MM.1S (cell line): Measurements from ENCODE around the gene KCNMA1.

Experiments
- DNase-seq: peaks from one replicate; pipeline ENCODE4 v3.0.0-alpha.2; 2015
- H2AFZ ChIP-seq: fragments of 300-600 bp; sonication (generic); 2 replicates; pipeline ENCODE4 v1.6.0; 2016; ENCODE audit warnings: antibody characterized with exemption, low read length
- H3F3A ChIP-seq: fragments of 300-600 bp; sonication (generic); 2 replicates; pipeline ENCODE4 v1.6.1; 2016; ENCODE audit warnings: mild to moderate bottlenecking, antibody characterized with exemption, low read length, moderate library complexity, mixed read lengths; ENCODE audit not compliant: insufficient read depth
- H3K27ac ChIP-seq: fragments of 300-600 bp; sonication (generic); 2 replicates; pipeline ENCODE4 v1.5.1; 2016; ENCODE audit warnings: mild to moderate bottlenecking, low read length
- H3K27me3 ChIP-seq: fragments of 300-600 bp; sonication (generic); replicated peaks from 2 replicates; pipeline ENCODE4 v1.6.0; 2016; ENCODE audit warnings: low read length; ENCODE audit not compliant: insufficient read depth
- H3K36me3 ChIP-seq: fragments of 300-600 bp; sonication (generic); replicated peaks from 2 replicates; pipeline ENCODE4 v1.6.1; 2016; ENCODE audit warnings: mild to moderate bottlenecking, low read length, mixed read lengths; ENCODE audit not compliant: insufficient read depth
- H3K4me1 ChIP-seq: fragments of 300-600 bp; sonication (generic); 2 replicates; pipeline ENCODE4 v1.6.1; 2016; ENCODE audit warnings: low read length, mixed read lengths
- H3K4me2 ChIP-seq: fragments of 300-600 bp; sonication (generic); 2 replicates; pipeline ENCODE4 v1.6.0; 2016; ENCODE audit warnings: low read depth, low read length
- H3K4me3 ChIP-seq: fragments of 300-600 bp; sonication (generic); 2 replicates; pipeline ENCODE4 v1.5.1; 2016; ENCODE audit warnings: low read length, mixed read lengths
- H3K79me2 ChIP-seq: fragments of 300-600 bp; sonication (generic); 2 replicates; pipeline ENCODE4 v1.6.1; 2016; ENCODE audit warnings: mixed run types, low read length, mixed read lengths
- H3K9ac ChIP-seq: fragments of 300-600 bp; sonication (generic); 2 replicates; pipeline ENCODE4 v1.6.1; 2016; ENCODE audit warnings: low read length, mixed read lengths
- H3K9me2 ChIP-seq: fragments of 300-600 bp; sonication (generic); replicated peaks from 2 replicates; pipeline ENCODE4 v1.6.1; 2016; ENCODE audit warnings: mild to moderate bottlenecking, low read length, mixed read lengths; ENCODE audit not compliant: insufficient read depth
- H3K9me3 ChIP-seq: fragments of 300-600 bp; sonication (generic); replicated peaks from 2 replicates; pipeline ENCODE4 v1.6.1; 2016; ENCODE audit warnings: mild to moderate bottlenecking, low read length, mixed read lengths; ENCODE audit not compliant: insufficient read depth
- H4K20me1 ChIP-seq: fragments of 300-600 bp; sonication (generic); 2 replicates; pipeline ENCODE4 v1.6.1; 2016; ENCODE audit warnings: mild to moderate bottlenecking, low read length, moderate library complexity, mixed read lengths; ENCODE audit not compliant: insufficient read depth
- EZH2 ChIP-seq: fragments of 300-600 bp; sonication (generic); optimal IDR thresholded peaks from 2 replicates; pipeline ENCODE3; 2017; ENCODE audit warnings: low read depth, mild to moderate bottlenecking, antibody characterized with exemption, low read length, mixed read lengths
- EZH2phosphoT487 ChIP-seq: fragments of 300-600 bp; sonication (generic); IDR thresholded peaks from 2 replicates; pipeline ENCODE4 v1.6.1; 2018; ENCODE audit warnings: antibody characterized with exemption, low read length
- TF ChIP-seq, protein P1 (sequence below): fragments of 300-600 bp; sonication (generic); IDR thresholded peaks from 2 replicates; pipeline ENCODE4 v1.5.1; 2016; ENCODE audit warnings: antibody characterized with exemption, low read length, mixed read lengths

Gene KCNMA1

DNA sequence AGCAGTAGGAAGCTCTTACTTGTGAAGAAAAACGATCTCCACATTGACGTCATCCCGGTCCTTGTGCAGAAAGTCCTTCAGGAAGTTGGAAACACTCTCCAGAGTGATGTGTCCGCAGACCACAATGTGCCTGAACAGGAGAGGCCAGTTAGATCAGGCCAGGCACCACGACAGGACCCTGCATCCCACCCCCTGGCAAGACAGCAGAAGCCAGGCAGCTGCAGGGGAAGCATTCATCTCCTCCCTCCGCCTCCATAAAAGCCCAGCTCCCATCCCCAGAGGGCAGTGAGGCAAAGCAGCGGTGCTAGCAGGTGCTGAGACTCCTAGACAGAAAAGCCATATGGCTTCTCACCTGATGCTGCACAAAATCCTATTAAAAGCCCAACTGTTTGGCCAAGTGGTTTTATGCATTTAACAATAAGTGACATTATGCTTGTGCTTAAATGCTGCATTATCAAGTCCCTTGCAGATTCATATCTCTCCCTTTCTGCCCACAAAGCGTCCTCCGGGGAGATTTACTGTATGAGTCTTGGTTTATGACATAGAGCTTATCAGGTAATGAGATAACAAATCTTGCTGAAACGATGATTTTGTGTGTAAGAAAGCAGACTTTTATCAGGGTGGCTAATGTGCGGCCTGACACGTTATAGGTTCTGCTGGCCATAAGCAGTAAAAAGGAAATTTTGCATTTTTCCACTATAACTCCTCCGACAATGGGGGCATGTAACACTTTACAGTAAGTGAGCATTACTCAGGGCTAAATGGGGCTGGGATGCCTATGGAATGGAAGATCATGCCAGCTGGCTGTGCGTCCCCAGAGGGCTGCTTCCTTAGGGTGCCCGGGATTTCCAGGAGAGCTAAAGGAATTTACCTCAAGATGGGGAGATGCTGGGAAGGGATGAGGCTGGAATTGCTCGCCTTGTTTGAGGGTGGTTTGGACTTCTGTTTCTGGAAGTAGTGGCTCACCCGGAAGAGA lies 546.9 kb downstream of the KCNMA1 start:
- no peaks in the 10 kb centered on the region for H4K20me1 ChIP-seq
- H3F3A ChIP-seq = no peaks in the 10 kb centered on the region
- H3K4me3 ChIP-seq = no peak overlapping the region
- H3K4me1 ChIP-seq = no peaks in the 10 kb centered on the region
- H3K9me3 ChIP-seq = no peaks in the 10 kb centered on the region
- no peaks in the 10 kb centered on the region for H3K27me3 ChIP-seq
- H3K9me2 ChIP-seq = no peaks in the 10 kb centered on the region
- no peak overlapping the region for H3K9ac ChIP-seq
- no peak for TF ChIP-seq EZH2phosphoT487
- TF ChIP-seq, protein P1, sequence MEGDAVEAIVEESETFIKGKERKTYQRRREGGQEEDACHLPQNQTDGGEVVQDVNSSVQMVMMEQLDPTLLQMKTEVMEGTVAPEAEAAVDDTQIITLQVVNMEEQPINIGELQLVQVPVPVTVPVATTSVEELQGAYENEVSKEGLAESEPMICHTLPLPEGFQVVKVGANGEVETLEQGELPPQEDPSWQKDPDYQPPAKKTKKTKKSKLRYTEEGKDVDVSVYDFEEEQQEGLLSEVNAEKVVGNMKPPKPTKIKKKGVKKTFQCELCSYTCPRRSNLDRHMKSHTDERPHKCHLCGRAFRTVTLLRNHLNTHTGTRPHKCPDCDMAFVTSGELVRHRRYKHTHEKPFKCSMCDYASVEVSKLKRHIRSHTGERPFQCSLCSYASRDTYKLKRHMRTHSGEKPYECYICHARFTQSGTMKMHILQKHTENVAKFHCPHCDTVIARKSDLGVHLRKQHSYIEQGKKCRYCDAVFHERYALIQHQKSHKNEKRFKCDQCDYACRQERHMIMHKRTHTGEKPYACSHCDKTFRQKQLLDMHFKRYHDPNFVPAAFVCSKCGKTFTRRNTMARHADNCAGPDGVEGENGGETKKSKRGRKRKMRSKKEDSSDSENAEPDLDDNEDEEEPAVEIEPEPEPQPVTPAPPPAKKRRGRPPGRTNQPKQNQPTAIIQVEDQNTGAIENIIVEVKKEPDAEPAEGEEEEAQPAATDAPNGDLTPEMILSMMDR = no peak
- no peak for TF ChIP-seq EZH2
- no peaks in the 10 kb centered on the region for H3K79me2 ChIP-seq
- no peak for DNase-seq
- no peak overlapping the region for H3K27ac ChIP-seq
- no peak overlapping the region for H3K4me2 ChIP-seq
- no peak overlapping the region for H2AFZ ChIP-seq
- no peaks in the 10 kb centered on the region for H3K36me3 ChIP-seq

DNA sequence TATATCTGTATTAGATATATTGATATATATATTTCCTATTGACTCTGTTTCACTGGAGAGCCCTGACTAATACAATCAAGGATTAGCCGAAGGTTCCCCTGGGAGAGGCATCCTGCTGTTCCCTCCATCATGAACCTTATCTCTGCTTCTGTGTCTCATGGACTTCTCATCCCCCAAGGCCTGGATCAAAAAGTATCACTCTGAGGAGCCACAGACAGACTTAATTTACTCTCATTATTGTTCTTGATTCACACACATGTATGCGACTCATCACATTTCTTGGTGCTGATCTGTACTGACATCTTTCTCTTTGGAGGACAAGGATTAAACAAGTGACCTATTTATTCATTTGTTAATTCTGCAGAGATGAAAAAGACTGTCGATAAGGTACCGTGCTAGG lies 550.2 kb downstream of the KCNMA1 start:
- H3K36me3 ChIP-seq = no peaks in the 10 kb centered on the region
- no peak overlapping the region for H2AFZ ChIP-seq
- no peaks in the 10 kb centered on the region for H3K27me3 ChIP-seq
- DNase-seq = no peak
- no peaks in the 10 kb centered on the region for H3F3A ChIP-seq
- H3K9me3 ChIP-seq = no peaks in the 10 kb centered on the region
- no peak for TF ChIP-seq EZH2phosphoT487
- no peak for TF ChIP-seq EZH2
- TF ChIP-seq, protein P1 = no peak
- H3K4me1 ChIP-seq = no peaks in the 10 kb centered on the region
- H3K79me2 ChIP-seq = no peaks in the 10 kb centered on the region
- no peak overlapping the region for H3K4me3 ChIP-seq
- no peak overlapping the region for H3K27ac ChIP-seq
- H3K9ac ChIP-seq = no peak overlapping the region
- no peaks in the 10 kb centered on the region for H3K9me2 ChIP-seq
- no peak overlapping the region for H3K4me2 ChIP-seq
- H4K20me1 ChIP-seq = no peaks in the 10 kb centered on the region

- no peak overlapping the region for H3K4me2 ChIP-seq
- no peaks in the 10 kb centered on the region for H3K9me2 ChIP-seq
- no peak overlapping the region for H3K9ac ChIP-seq
- no peaks in the 10 kb centered on the region for H3K79me2 ChIP-seq
- DNase-seq = no peak
- no peak for TF ChIP-seq EZH2phosphoT487
- TF ChIP-seq, protein P1 = no peak
- TF ChIP-seq EZH2 = no peak
- H3K27me3 ChIP-seq = no peaks in the 10 kb centered on the region
- H3K4me3 ChIP-seq = no peak overlapping the region
- H3K36me3 ChIP-seq = no peaks in the 10 kb centered on the region
- no peaks in the 10 kb centered on the region for H4K20me1 ChIP-seq
- H3K4me1 ChIP-seq = no peaks in the 10 kb centered on the region
- H3K27ac ChIP-seq = no peak overlapping the region
- H3K9me3 ChIP-seq = no peaks in the 10 kb centered on the region
- H3F3A ChIP-seq = no peaks in the 10 kb centered on the region
- no peak overlapping the region for H2AFZ ChIP-seq
Observed at GRCh38 chr10:77086081-77086480, 551.5 kb downstream of the KCNMA1 start.
